Choroid plexus epithelial cell (primary cell): ENCODE measurements around the gene BEND5.

ENCODE experiments used
- DNase-seq: peaks from one replicate; pipeline ENCODE4 v3.0.0-alpha.2; 2010; ENCODE audit warnings: low read depth
- H3K4me3 ChIP-seq: 2 replicates; pipeline ENCODE4 v1.5.1; 2011; ENCODE audit warnings: low read depth, mild to moderate bottlenecking, control low read depth, low read length, moderate library complexity
- TF ChIP-seq, protein P1 (sequence below): conservative IDR thresholded peaks from 2 replicates; pipeline ENCODE4 v1.5.1; 2011; ENCODE audit warnings: low read depth, mild to moderate bottlenecking, control low read depth, inconsistent platforms, low read length, moderate library complexity

BEND5 gene

DNA sequence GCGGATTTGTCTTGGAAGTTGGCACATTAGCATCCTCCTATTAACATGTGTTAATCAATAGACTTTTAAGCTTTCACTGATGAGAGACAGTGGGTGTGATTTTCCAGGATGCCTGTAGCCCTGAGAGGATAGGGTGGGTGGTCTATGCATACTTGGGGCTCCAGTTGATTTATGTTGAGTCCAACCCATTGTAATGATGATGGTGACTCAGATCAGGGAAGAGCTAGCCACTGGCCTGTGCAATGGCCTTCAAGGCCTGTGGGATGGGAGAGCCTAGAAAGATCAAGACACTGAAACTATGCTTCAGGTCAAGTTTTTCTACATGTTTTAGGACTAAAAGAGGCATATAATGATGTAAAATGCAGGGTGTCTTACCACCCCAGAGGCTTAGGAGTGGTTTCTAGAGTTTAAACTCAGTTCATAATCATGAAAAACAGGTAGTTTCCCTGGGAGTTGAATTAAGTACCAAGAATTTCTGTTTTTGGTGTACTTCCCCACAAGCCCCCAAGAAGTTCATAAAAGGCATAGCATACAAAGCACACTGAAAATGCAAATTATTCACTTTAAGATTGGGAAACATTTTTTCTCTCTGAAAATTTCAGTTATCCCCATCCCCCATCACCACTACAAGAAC lies 19.9 kb downstream of the BEND5 start:
- H3K4me3 ChIP-seq = no peak overlapping the region
- DNase-seq = no peak
- TF ChIP-seq, protein P1, sequence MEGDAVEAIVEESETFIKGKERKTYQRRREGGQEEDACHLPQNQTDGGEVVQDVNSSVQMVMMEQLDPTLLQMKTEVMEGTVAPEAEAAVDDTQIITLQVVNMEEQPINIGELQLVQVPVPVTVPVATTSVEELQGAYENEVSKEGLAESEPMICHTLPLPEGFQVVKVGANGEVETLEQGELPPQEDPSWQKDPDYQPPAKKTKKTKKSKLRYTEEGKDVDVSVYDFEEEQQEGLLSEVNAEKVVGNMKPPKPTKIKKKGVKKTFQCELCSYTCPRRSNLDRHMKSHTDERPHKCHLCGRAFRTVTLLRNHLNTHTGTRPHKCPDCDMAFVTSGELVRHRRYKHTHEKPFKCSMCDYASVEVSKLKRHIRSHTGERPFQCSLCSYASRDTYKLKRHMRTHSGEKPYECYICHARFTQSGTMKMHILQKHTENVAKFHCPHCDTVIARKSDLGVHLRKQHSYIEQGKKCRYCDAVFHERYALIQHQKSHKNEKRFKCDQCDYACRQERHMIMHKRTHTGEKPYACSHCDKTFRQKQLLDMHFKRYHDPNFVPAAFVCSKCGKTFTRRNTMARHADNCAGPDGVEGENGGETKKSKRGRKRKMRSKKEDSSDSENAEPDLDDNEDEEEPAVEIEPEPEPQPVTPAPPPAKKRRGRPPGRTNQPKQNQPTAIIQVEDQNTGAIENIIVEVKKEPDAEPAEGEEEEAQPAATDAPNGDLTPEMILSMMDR = no peak

DNA sequence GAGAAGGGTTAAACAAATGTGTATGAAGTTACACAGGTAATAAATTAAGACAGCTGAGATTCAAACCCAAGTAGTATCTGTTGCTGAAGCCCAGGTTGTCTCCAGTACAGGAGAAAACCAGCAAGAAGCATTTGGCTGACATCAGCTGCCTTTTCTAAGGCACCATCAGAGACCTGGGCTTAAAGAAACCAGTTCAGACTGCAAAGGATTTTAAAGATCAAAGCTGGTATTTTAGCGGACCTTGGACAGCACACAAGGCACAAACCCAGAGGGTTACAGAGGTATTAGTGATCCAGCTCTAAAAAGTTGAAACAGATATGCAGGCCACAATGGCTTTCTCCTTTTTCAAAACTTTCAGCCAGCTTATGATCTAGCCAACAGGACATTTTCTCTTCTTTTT lies 23.4 kb downstream of the BEND5 start:
- TF ChIP-seq, protein P1 = no peak
- no peak overlapping the region for H3K4me3 ChIP-seq
- DNase-seq = no peak

DNA sequence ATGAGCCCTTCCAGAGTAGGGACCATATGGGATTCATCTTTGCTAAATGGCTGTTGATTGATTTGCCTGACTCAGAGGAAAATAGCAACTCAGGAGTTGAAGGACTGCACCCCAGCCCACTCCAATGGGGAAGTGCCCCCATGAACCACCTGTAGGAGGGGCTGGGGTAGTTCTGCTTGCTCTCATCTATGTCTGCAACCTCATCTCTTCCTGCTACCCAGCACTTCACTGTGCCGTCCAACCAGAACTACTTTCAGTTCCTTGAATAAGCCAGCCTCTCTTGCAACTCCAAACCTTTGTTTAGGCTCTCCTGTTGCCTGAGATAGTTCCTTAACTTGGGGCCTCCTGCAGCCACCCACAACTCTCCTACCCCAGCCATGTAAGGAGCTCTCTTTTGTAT lies 26.6 kb downstream of the BEND5 start:
- TF ChIP-seq, protein P1 = no peak
- no peak for DNase-seq
- no peak overlapping the region for H3K4me3 ChIP-seq

DNA sequence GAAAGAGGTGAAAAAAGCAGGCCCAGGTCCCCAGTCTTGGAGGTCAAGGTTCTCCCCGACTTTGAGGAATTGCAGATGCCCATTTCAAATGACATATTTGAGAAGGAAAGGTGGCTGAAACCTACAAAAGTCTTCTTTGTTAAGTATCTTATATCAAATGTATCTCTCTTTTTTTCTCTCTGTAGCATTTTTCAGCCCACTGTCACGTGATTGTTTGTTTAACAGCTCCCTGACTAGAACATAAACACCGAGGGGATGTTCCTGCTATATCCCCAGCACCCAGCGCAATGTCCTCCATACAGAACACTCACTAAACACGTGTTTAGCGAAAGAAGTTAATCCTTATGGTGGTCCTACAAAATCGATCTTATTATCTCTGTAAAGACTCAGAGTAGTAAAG lies 27.6 kb downstream of the BEND5 start:
- H3K4me3 ChIP-seq = no peak overlapping the region
- TF ChIP-seq, protein P1 = no peak
- no peak for DNase-seq

DNA sequence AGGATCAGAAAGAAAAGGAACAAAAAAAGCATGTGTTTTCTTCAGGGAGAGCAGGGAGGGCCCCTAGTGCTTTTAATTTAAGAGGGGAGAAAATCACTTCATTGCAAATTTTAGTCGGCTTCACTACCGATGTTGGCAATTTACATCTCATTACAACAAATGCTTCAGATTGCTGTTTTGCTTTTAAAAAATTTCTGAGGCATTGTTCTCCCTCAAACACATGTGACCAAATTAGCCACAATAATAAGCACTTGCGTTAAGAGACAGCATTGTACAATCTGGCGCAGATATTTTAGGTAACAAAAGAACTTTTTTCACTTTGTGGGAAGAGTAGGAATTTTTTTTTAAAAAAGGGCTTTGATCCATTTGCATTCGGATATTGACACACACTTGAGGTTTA lies 29.8 kb downstream of the BEND5 start:
- H3K4me3 ChIP-seq = no peak overlapping the region
- TF ChIP-seq, protein P1 = no peak
- DNase-seq = no peak

DNA sequence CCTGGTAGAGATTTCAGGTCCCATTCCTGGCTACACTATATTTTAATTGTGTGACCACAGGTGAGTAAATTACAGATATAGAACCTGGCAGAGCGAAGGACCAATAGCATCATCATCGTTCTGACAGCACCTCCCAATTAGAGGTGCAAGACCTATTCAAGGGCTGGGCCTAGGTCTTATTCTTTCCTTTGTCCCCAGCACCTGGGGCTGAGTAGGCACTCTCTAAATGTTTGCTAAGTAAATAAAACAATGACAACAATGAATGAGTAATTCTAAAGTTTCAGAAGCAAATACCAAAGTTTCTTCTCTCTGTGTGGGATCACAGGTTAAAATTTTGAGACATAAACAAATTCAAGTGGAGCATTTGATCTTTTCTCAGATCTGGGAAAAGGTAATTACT lies 32.7 kb downstream of the BEND5 start:
- no peak overlapping the region for H3K4me3 ChIP-seq
- no peak for DNase-seq
- TF ChIP-seq, protein P1 = no peak

DNA sequence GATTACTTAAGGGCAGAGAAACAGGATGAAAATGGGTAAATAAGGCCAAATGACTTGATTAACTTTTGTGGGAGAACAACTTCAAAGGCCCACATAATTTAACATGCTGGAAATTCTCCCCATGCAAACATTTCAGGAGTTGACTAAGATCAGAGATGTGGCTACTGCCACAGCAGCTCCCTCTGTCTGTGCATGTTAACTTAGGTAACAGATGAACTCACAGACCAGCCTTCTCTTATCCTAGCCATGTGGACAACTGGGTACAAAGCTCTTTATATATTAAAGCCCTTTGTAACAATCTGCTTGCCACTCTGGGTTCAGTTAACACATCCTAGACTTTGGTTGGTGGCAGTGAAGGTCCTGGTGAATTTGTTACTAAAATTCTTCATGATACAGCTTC lies 33.2 kb downstream of the BEND5 start:
- TF ChIP-seq, protein P1 = no peak
- no peak overlapping the region for H3K4me3 ChIP-seq
- DNase-seq = no peak
